HL-60 (cell line): ENCODE results near the gene SERINC1.
"Not testable (repeated sequence)": the region's sequence is repeated elsewhere in the genome, so short reads cannot be mapped to it uniquely, and the experiment has no call there.

Experiments
- DNase-seq, 2 experiments: peaks; one replicate each; pipeline ENCODE4 v3.0.0-alpha.2; 2010 to 2020; ENCODE audit warnings: low read depth in 1 of 2, low spot score in 1 of 2
- H3K27ac ChIP-seq: fragments of 250-450 bp; sonication (Bioruptor Pico); replicated peaks from 2 replicates; pipeline ENCODE4 v1.5.1; 2020; ENCODE audit warnings: mild to moderate bottlenecking, moderate library complexity
- H3K27me3 ChIP-seq: fragments of 250-450 bp; sonication (Bioruptor Pico); 2 replicates; pipeline ENCODE4 v1.5.1; 2021; ENCODE audit warnings: mild to moderate bottlenecking, moderate library complexity; ENCODE audit not compliant: insufficient read depth, poor library complexity, severe bottlenecking
- H3K4me3 ChIP-seq: replicated peaks from 2 replicates; pipeline ENCODE4 v1.5.1; 2011; ENCODE audit warnings: mild to moderate bottlenecking, control low read depth, low read length; ENCODE audit not compliant: insufficient read depth
- CTCF ChIP-seq: IDR thresholded peaks from one replicate; pipeline ENCODE4 v1.5.1; 2011; ENCODE audit warnings: low read length, control low read depth, inconsistent platforms; ENCODE audit not compliant: insufficient read depth
- GABPA ChIP-seq: IDR thresholded peaks from 2 replicates; pipeline ENCODE4 v1.6.1; 2012; ENCODE audit warnings: low read depth
- POLR2AphosphoS5 ChIP-seq: IDR thresholded peaks from 2 replicates; pipeline ENCODE4 v1.6.1; 2012; ENCODE audit warnings: low read depth
- REST ChIP-seq: IDR thresholded peaks from 2 replicates; pipeline ENCODE4 v1.6.1; 2012; ENCODE audit warnings: low read depth; ENCODE audit not compliant: insufficient replicate concordance
- SPI1 ChIP-seq: IDR thresholded peaks from 2 replicates; pipeline ENCODE4 v1.6.1; 2012; ENCODE audit warnings: low read depth, mild to moderate bottlenecking, borderline replicate concordance

The SERINC1 gene

GRCh38 chr6:122459240-122459639 lies 12.4 kb downstream of the SERINC1 start:
- H3K27me3 ChIP-seq: no peaks in the 10 kb centered on the region

GRCh38 chr6:122458087-122458486 lies 13.5 kb downstream of the SERINC1 start:
- TF ChIP-seq GABPA (no peak), CTCF (no peak), SPI1 (no peak), REST (no peak), POLR2AphosphoS5 (no peak)
- no peak for DNase-seq
- no peak overlapping the region for H3K27ac ChIP-seq
- H3K27me3 ChIP-seq: no peaks in the 10 kb centered on the region
- H3K4me3 ChIP-seq: no peak overlapping the region

More at GRCh38 chr6:122459240-122459639, 12.4 kb downstream of the SERINC1 start:
- no peak overlapping the region for H3K4me3 ChIP-seq
- no peak for TF ChIP-seq CTCF
- no peak for TF ChIP-seq REST
- TF ChIP-seq POLR2AphosphoS5: no peak
- H3K27ac ChIP-seq: no peak overlapping the region
- DNase-seq: no peak

- H3K4me3 ChIP-seq, H3K27me3 ChIP-seq, H3K27ac ChIP-seq, DNase-seq: not testable (repeated sequence)
Observed at GRCh38 chr6:122455116-122455515, 16.5 kb downstream of the SERINC1 start.

GRCh38 chr6:122454673-122455072 lies 16.9 kb downstream of the SERINC1 start:
- no peak overlapping the region for H3K27ac ChIP-seq
- TF ChIP-seq CTCF: no peak
- TF ChIP-seq SPI1: no peak
- TF ChIP-seq GABPA: no peak
- no peak for TF ChIP-seq REST
- no peak for TF ChIP-seq POLR2AphosphoS5
- no peak for DNase-seq
- H3K4me3 ChIP-seq: no peak overlapping the region
- H3K27me3 ChIP-seq: no peaks in the 10 kb centered on the region
